Measurements from ENCODE around the gene CA12.

The CA12 gene

DNA sequence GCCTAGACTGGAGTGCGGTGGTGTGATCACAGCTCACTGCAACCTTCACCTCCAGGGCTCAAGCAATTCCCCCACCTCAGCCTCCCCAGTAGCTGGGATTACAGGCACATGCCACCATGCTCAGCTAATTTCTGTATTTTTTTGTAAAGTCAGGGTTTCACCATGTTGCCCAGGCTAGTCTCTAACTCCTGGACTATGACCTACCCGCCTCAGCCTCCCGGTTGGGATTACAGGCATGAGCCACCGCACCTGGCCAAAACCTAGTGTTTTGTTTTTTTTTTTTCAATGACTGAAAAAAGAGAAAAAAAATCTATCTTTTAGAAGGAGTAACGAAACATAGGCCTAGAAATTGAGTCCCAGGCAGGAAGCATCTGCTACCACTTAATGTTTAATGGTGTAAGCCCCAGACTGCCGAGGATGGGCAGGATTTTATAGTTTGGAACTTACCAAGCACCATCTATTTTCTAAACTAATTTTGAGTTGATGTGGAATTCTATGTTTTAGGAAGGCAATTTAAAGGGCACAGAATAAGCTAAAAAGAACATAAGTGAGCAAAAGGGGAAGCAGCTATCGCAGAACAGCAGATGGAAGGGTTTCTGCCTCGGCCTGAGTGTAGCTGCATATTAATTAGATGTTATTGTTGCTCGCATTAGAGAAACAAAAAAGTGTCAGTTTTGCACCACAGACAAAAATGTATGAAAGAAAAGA, 24.2 kb upstream of the CA12 start:
- TF ChIP-seq, protein P1, sequence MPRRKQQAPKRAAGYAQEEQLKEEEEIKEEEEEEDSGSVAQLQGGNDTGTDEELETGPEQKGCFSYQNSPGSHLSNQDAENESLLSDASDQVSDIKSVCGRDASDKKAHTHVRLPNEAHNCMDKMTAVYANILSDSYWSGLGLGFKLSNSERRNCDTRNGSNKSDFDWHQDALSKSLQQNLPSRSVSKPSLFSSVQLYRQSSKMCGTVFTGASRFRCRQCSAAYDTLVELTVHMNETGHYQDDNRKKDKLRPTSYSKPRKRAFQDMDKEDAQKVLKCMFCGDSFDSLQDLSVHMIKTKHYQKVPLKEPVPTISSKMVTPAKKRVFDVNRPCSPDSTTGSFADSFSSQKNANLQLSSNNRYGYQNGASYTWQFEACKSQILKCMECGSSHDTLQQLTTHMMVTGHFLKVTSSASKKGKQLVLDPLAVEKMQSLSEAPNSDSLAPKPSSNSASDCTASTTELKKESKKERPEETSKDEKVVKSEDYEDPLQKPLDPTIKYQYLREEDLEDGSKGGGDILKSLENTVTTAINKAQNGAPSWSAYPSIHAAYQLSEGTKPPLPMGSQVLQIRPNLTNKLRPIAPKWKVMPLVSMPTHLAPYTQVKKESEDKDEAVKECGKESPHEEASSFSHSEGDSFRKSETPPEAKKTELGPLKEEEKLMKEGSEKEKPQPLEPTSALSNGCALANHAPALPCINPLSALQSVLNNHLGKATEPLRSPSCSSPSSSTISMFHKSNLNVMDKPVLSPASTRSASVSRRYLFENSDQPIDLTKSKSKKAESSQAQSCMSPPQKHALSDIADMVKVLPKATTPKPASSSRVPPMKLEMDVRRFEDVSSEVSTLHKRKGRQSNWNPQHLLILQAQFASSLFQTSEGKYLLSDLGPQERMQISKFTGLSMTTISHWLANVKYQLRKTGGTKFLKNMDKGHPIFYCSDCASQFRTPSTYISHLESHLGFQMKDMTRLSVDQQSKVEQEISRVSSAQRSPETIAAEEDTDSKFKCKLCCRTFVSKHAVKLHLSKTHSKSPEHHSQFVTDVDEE (CRISPR knock-in tag; IDR thresholded peaks at IDR 0.05) = no peak
- ATAC-seq = no peak

DNA sequence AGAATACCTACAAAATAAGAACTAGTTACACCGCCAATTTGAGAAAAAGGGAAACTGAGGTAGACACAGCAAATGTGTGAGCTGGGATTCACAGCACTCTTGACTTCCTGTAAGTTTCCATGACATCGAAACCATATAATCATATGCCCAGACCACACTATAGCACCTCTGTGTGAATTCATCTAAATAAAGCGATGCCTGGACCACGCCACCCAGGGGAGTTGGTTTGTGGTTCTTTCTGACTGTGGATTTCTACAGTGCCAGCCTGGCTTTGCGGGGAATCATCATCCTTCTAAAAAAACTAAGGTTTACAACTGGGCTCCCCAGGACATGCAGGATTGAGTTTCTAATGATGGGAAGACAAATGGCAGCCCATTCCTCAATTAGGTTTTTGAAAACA, 23.5 kb upstream of the CA12 start:
- TF ChIP-seq ZNF565 (CRISPR knock-in tag; conservative IDR thresholded peaks at IDR 0.05; ENCODE audit: low read depth) (no peak), ZFP30 (CRISPR knock-in tag; IDR thresholded peaks at IDR 0.05) (no peak), TOX (CRISPR knock-in tag; IDR thresholded peaks at IDR 0.05; ENCODE audit: borderline replicate concordance) (no peak)
- TF ChIP-seq, protein P1 (CRISPR knock-in tag; IDR thresholded peaks at IDR 0.05) = no peak
- no peak for ATAC-seq

DNA sequence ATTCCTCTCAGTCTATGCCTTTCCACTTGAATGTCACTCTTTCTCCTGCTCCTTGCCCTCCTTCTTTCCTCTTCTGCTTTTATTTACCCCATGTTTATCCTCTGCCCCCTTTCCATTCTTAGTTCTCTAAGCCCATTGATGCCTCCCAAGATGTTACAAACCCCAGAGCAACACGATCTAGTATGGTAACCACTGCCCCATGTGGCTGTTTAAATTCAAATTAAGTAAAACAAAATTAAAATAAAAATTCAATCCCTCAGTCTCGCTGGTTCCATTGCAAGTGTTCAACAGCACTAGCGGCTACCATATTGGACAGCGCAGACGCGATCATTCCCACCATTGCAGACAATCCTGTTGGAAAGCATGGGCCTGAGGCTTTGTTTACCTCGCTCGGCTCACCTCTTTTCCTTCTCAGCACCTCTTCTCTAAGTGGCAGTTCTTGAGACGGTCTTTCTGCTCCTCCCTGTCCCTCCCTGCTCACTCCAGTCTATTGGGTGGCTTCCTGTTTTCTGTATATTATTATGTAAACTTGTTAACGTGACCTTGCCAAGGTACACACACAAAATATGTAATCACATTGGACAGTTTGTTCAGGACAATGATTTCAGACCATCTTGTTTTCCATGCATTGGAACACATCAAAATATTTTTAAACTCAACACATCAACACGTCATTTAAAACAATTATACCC, 21.8 kb upstream of the CA12 start:
- peak; percentile 36 for ATAC-seq
- TF ChIP-seq PPARA (CRISPR knock-in tag; IDR thresholded peaks at IDR 0.05; ENCODE audit: borderline replicate concordance) (no peak), CSDC2 (CRISPR knock-in tag; IDR thresholded peaks at IDR 0.05) (no peak), ZNF8 (CRISPR knock-in tag; IDR thresholded peaks at IDR 0.05) (no peak), TCF4 (CRISPR knock-in tag; IDR thresholded peaks at IDR 0.05; ENCODE audit: borderline replicate concordance) (no peak), ZFP30 (CRISPR knock-in tag; IDR thresholded peaks at IDR 0.05) (no peak), TOX (CRISPR knock-in tag; IDR thresholded peaks at IDR 0.05; ENCODE audit: borderline replicate concordance) (no peak), ZC3H10 (CRISPR knock-in tag; IDR thresholded peaks at IDR 0.05) (no peak)
- TF ChIP-seq, protein P1 (CRISPR knock-in tag; IDR thresholded peaks at IDR 0.05) = no peak

DNA sequence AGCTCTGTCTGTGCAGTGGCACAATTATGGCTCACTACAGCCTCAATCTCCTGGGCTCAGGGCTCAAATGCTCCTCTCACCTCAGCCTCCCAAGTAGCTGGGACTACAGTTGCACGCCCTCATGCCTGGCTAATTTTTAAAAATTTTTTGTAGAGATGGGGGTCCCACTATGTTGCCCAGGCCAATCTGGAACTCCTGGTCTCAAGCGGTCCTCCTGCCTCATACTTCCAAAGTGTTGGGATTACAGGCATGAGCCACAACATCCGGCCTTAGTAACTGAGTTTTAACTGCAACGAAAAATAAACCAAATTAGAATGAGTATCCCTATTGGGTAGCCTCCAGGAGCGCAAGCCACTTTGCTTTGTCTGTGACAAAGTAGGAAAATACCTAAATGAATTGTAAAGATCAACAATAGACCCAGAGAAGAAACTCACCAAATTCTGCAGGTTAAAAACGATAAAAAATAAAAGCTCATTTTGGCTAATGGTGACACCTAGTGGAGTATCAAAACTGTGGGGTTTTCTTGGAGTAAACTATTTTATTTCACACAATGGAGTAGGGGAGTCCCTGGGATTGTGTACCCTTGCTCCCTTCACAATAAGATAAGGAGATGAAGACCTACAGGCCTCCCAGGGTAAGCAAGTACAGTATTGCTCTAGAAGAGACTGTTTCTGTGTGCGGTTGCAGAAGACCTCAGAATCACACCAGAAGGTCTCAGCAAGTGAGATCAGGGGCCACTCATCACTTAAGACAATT, 21.0 kb upstream of the CA12 start:
- peak; percentile 83 for ATAC-seq
- TF ChIP-seq, protein P2, sequence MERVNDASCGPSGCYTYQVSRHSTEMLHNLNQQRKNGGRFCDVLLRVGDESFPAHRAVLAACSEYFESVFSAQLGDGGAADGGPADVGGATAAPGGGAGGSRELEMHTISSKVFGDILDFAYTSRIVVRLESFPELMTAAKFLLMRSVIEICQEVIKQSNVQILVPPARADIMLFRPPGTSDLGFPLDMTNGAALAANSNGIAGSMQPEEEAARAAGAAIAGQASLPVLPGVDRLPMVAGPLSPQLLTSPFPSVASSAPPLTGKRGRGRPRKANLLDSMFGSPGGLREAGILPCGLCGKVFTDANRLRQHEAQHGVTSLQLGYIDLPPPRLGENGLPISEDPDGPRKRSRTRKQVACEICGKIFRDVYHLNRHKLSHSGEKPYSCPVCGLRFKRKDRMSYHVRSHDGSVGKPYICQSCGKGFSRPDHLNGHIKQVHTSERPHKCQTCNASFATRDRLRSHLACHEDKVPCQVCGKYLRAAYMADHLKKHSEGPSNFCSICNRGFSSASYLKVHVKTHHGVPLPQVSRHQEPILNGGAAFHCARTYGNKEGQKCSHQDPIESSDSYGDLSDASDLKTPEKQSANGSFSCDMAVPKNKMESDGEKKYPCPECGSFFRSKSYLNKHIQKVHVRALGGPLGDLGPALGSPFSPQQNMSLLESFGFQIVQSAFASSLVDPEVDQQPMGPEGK (CRISPR knock-in tag; IDR thresholded peaks at IDR 0.05; ENCODE audit: borderline replicate concordance) = no peak
- TF ChIP-seq SNAI2 (CRISPR knock-in tag; IDR thresholded peaks at IDR 0.05) (no peak), ZNF565 (CRISPR knock-in tag; conservative IDR thresholded peaks at IDR 0.05; ENCODE audit: low read depth) (no peak), BACH2 (CRISPR knock-in tag; IDR thresholded peaks at IDR 0.05; ENCODE audit: borderline replicate concordance) (no peak), CSDC2 (CRISPR knock-in tag; IDR thresholded peaks at IDR 0.05) (no peak), ZFP3 (CRISPR knock-in tag; IDR thresholded peaks at IDR 0.05) (no peak), GLIS3 (CRISPR knock-in tag; IDR thresholded peaks at IDR 0.05) (no peak), TCF4 (CRISPR knock-in tag; IDR thresholded peaks at IDR 0.05; ENCODE audit: borderline replicate concordance) (no peak), ZFP30 (CRISPR knock-in tag; IDR thresholded peaks at IDR 0.05) (no peak), PPARA (CRISPR knock-in tag; IDR thresholded peaks at IDR 0.05; ENCODE audit: borderline replicate concordance) (no peak), ISL1 (CRISPR knock-in tag; IDR thresholded peaks at IDR 0.05) (no peak), ARNTL (CRISPR knock-in tag; IDR thresholded peaks at IDR 0.05; ENCODE audit: borderline replicate concordance, low read depth) (no peak), RARB (CRISPR knock-in tag; IDR thresholded peaks at IDR 0.05) (no peak), ZC3H10 (CRISPR knock-in tag; IDR thresholded peaks at IDR 0.05) (no peak), ZNF8 (CRISPR knock-in tag; IDR thresholded peaks at IDR 0.05) (no peak)
- TF ChIP-seq, protein P3, sequence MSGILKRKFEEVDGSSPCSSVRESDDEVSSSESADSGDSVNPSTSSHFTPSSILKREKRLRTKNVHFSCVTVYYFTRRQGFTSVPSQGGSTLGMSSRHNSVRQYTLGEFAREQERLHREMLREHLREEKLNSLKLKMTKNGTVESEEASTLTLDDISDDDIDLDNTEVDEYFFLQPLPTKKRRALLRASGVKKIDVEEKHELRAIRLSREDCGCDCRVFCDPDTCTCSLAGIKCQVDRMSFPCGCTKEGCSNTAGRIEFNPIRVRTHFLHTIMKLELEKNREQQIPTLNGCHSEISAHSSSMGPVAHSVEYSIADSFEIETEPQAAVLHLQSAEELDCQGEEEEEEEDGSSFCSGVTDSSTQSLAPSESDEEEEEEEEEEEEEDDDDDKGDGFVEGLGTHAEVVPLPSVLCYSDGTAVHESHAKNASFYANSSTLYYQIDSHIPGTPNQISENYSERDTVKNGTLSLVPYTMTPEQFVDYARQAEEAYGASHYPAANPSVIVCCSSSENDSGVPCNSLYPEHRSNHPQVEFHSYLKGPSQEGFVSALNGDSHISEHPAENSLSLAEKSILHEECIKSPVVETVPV (CRISPR knock-in tag; IDR thresholded peaks at IDR 0.05) = no peak
- TF ChIP-seq, protein P4, sequence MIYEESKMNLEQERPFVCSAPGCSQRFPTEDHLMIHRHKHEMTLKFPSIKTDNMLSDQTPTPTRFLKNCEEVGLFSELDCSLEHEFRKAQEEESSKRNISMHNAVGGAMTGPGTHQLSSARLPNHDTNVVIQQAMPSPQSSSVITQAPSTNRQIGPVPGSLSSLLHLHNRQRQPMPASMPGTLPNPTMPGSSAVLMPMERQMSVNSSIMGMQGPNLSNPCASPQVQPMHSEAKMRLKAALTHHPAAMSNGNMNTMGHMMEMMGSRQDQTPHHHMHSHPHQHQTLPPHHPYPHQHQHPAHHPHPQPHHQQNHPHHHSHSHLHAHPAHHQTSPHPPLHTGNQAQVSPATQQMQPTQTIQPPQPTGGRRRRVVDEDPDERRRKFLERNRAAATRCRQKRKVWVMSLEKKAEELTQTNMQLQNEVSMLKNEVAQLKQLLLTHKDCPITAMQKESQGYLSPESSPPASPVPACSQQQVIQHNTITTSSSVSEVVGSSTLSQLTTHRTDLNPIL (CRISPR knock-in tag; IDR thresholded peaks at IDR 0.05; ENCODE audit: low read depth) = no peak
